ENCODE measurements around the gene AR.

The AR gene

DNA sequence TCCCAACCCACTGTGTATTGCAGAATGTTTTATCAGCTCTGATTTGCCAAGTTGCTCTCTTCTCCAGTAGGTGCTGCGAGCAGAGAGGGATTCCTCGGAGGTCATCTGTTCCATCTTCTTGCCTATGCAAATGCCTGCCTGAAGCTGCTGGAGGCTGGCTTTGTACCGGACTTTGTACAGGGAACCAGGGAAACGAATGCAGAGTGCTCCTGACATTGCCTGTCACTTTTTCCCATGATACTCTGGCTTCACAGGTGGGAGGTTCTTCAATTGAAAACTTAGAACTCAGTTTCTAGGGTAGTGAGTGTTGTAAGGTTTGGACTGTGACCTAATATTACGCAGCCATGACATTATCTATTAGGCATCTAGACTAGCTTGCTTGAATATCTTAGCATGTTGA is 24.9 kb downstream of the AR start:
- TF ChIP-seq, protein P1, sequence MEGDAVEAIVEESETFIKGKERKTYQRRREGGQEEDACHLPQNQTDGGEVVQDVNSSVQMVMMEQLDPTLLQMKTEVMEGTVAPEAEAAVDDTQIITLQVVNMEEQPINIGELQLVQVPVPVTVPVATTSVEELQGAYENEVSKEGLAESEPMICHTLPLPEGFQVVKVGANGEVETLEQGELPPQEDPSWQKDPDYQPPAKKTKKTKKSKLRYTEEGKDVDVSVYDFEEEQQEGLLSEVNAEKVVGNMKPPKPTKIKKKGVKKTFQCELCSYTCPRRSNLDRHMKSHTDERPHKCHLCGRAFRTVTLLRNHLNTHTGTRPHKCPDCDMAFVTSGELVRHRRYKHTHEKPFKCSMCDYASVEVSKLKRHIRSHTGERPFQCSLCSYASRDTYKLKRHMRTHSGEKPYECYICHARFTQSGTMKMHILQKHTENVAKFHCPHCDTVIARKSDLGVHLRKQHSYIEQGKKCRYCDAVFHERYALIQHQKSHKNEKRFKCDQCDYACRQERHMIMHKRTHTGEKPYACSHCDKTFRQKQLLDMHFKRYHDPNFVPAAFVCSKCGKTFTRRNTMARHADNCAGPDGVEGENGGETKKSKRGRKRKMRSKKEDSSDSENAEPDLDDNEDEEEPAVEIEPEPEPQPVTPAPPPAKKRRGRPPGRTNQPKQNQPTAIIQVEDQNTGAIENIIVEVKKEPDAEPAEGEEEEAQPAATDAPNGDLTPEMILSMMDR (conservative IDR thresholded peaks at IDR 0.05; ENCODE audit: control insufficient read depth, insufficient read depth, low read depth, low read length) = no peak
- no peak overlapping the region for H3K4me3 ChIP-seq (ENCODE audit: control insufficient read depth, low read depth, low read length)

DNA sequence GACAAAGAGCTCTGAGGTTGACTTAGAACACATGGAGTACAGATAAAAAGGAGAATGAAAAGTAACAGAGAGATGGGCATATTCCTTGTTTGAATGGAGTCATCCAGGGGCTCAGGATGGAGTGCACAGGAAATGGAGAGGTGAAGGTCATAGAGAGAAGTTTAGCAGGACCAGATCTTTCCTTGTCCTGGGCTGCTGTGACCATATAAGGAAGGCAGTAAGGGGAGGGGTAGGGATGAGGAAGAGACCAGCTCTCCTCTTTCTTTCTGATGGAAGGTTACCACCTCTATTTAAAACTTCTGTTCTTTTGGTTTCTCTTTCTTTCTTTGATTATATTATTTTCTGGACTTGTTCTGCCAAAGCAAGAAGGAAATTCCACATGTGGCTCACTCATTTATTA is 27.0 kb downstream of the AR start:
- H3K4me3 ChIP-seq (ENCODE audit: control insufficient read depth, low read depth, low read length) = no peak overlapping the region
- TF ChIP-seq, protein P1 (conservative IDR thresholded peaks at IDR 0.05; ENCODE audit: control insufficient read depth, insufficient read depth, low read depth, low read length) = no peak
- DNase-seq (ENCODE audit: low read depth) = no peak

More for the DNA sequence above, 24.9 kb downstream of the AR start:
- DNase-seq (ENCODE audit: low read depth) = peak; percentile 59

DNA sequence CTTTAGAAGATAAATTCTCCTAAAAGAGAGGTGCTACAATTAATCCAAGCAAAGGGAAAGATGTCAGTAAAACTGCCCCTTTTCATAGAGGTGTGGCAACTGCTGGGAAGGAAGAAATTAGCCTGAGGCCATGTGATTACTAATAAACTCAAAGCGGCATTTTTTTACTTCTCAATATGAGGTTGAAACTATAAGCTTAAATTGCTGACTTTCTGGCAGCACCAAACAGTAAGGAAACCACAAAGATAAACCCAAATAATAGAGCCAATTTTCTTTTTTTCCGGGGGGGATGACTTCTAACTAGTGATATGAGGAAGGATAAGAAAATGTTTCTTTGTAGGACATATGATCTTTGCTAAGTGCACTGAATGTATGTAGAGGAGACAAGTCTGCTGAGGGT is 30.9 kb downstream of the AR start:
- TF ChIP-seq, protein P1 (conservative IDR thresholded peaks at IDR 0.05; ENCODE audit: control insufficient read depth, insufficient read depth, low read depth, low read length) = no peak
- no peak for DNase-seq (ENCODE audit: low read depth)
- no peak overlapping the region for H3K4me3 ChIP-seq (ENCODE audit: control insufficient read depth, low read depth, low read length)

DNA sequence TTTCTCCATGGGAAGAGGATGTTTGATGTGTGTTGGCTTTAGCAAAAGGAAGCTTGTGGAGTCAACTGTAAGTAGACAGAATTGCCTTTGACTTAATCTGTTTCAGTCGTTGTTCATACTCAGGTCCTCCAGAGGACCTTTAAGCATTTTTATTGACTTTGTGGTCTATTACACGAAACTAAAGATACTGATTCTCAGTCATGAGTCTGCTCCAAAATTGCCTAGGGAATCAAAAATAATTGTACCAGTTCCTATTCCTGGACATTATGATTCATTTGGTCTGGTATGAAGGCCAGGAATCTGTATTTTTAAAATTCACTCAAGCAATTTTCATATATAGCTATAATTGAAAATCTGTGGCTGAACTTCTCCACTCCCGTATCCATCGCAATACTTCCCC is 38.6 kb downstream of the AR start:
- H3K4me3 ChIP-seq (ENCODE audit: control insufficient read depth, low read depth, low read length) = no peak overlapping the region
- DNase-seq (ENCODE audit: low read depth) = peak; percentile 25
- TF ChIP-seq, protein P1 (conservative IDR thresholded peaks at IDR 0.05; ENCODE audit: control insufficient read depth, insufficient read depth, low read depth, low read length) = no peak

DNA sequence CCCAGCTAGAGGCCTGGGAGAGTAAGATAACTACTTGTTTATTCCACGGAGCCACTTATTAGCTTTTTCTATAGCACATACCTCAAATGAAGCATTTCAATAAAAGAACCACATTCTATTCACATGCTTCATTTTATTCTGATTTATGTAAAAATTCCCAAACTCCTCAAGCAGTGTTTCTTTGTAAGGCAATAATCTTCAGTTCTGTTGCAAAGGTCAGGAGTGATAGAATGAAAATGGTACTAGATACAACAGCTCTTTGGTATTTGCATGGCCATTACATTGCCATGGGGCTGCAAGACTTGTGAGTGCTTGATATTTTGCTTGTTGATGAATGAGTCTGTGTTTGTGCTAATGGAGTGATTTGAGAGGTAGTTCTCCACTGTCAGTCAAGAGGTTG is 39.4 kb downstream of the AR start:
- DNase-seq (ENCODE audit: low read depth) = no peak
- H3K4me3 ChIP-seq (ENCODE audit: control insufficient read depth, low read depth, low read length) = no peak overlapping the region
- TF ChIP-seq, protein P1 (conservative IDR thresholded peaks at IDR 0.05; ENCODE audit: control insufficient read depth, insufficient read depth, low read depth, low read length) = no peak

DNA sequence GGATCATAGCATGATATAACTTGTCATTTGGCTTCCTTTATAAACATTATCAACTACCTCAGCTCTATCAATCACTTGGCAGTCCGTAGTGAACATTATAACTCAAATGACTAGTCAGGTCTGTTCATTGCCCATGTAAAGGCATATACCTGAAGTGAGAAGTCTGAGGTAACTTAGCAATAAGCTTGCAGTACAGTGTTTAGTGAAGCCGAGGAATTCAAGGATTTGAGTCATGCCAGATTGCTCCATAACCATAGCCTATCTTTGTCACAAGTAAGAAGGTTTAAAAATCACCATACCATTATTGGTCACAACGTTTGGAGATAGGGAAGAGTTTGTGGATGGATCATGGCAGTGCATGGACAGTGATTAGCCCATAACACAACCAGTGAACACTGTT is 41.6 kb downstream of the AR start:
- peak; percentile 40 for DNase-seq (ENCODE audit: low read depth)

More for the DNA sequence above, 41.6 kb downstream of the AR start:
- TF ChIP-seq, protein P1 (conservative IDR thresholded peaks at IDR 0.05; ENCODE audit: control insufficient read depth, insufficient read depth, low read depth, low read length) = no peak
- no peak overlapping the region for H3K4me3 ChIP-seq (ENCODE audit: control insufficient read depth, low read depth, low read length)

All from fibroblast of mammary gland (primary cell).